ENCODE data around the gene NOTCH4.

GRCh38 chr6:32226434-32226833, 2.6 kb upstream of the NOTCH4 start:
- TF ChIP-seq ZBTB7A (IDR thresholded peaks at IDR 0.05; ENCODE audit: low read depth) (no peak), RAD21 (IDR thresholded peaks at IDR 0.05; ENCODE audit: low read depth) (no peak), FOXM1 (IDR thresholded peaks at IDR 0.05; ENCODE audit: borderline replicate concordance, low read depth) (no peak), EP300 (IDR thresholded peaks at IDR 0.05; ENCODE audit: borderline replicate concordance) (no peak), USF1 (IDR thresholded peaks at IDR 0.05) (no peak), TEAD4 (IDR thresholded peaks at IDR 0.05) (no peak), YY1 (IDR thresholded peaks at IDR 0.05; ENCODE audit: low read depth) (no peak)
